ENCODE results near the gene APBB2.

APBB2 gene

GRCh38 chr4:41077628-41078027 is 136.7 kb downstream of the APBB2 start:
- H2AFZ ChIP-seq (ENCODE audit: low read length), result no peak overlapping the region
- no peaks in the 10 kb centered on the region for H4K20me1 ChIP-seq (ENCODE audit: insufficient read depth, low read length)
- no peak overlapping the region for H3K4me2 ChIP-seq (ENCODE audit: low read length)
- no peak overlapping the region for H3K4me3 ChIP-seq (ENCODE audit: low read depth, low read length, poor library complexity, severe bottlenecking)
- TF ChIP-seq CTCF (IDR thresholded peaks at IDR 0.05; ENCODE audit: low read length) (no peak), EZH2 (IDR thresholded peaks at IDR 0.05; ENCODE audit: borderline replicate concordance, low read length) (no peak)
- H3K9me2 ChIP-seq (ENCODE audit: low read depth, low read length), result no peaks in the 10 kb centered on the region
- no peaks in the 10 kb centered on the region for H3K4me1 ChIP-seq (ENCODE audit: insufficient read depth, low read length, severe bottlenecking)
- no peaks in the 10 kb centered on the region for H3K36me3 ChIP-seq (ENCODE audit: insufficient read depth, low read length)
- no peak overlapping the region for H3K9ac ChIP-seq (ENCODE audit: low read length)
- no peak overlapping the region for H3K27ac ChIP-seq (ENCODE audit: low read depth, low read length, poor library complexity, severe bottlenecking)
- H3F3A ChIP-seq (ENCODE audit: insufficient read depth, low read length), result no peaks in the 10 kb centered on the region
- H3K9me3 ChIP-seq (ENCODE audit: low read length), result no peaks in the 10 kb centered on the region
- no peaks in the 10 kb centered on the region for H3K27me3 ChIP-seq (ENCODE audit: insufficient read depth, low read length)
- no peaks in the 10 kb centered on the region for H3K79me2 ChIP-seq (ENCODE audit: insufficient read depth, low read length)

GRCh38 chr4:41076481-41076880 is 137.9 kb downstream of the APBB2 start:
- H3K27ac ChIP-seq (ENCODE audit: low read depth, low read length, poor library complexity, severe bottlenecking), result no peak overlapping the region
- no peaks in the 10 kb centered on the region for H3K9me3 ChIP-seq (ENCODE audit: low read length)
- H3K36me3 ChIP-seq (ENCODE audit: insufficient read depth, low read length), result no peaks in the 10 kb centered on the region
- H4K20me1 ChIP-seq (ENCODE audit: insufficient read depth, low read length), result no peaks in the 10 kb centered on the region
- H3K4me2 ChIP-seq (ENCODE audit: low read length), result no peak overlapping the region
- no peaks in the 10 kb centered on the region for H3F3A ChIP-seq (ENCODE audit: insufficient read depth, low read length)
- H3K27me3 ChIP-seq (ENCODE audit: insufficient read depth, low read length), result no peaks in the 10 kb centered on the region
- H3K4me3 ChIP-seq (ENCODE audit: low read depth, low read length, poor library complexity, severe bottlenecking), result no peak overlapping the region
- H3K4me1 ChIP-seq (ENCODE audit: insufficient read depth, low read length, severe bottlenecking), result no peaks in the 10 kb centered on the region
- no peak for TF ChIP-seq EZH2 (IDR thresholded peaks at IDR 0.05; ENCODE audit: borderline replicate concordance, low read length)
- no peak for TF ChIP-seq CTCF (IDR thresholded peaks at IDR 0.05; ENCODE audit: low read length)
- H3K9me2 ChIP-seq (ENCODE audit: low read depth, low read length), result no peaks in the 10 kb centered on the region
- no peaks in the 10 kb centered on the region for H3K79me2 ChIP-seq (ENCODE audit: insufficient read depth, low read length)
- H3K9ac ChIP-seq (ENCODE audit: low read length), result no peak overlapping the region
- no peak overlapping the region for H2AFZ ChIP-seq (ENCODE audit: low read length)

GRCh38 chr4:41074215-41074614 is 140.1 kb downstream of the APBB2 start:
- Histone ChIP-seq H4K20me1 (ENCODE audit: insufficient read depth, low read length) (no peaks in the 10 kb centered on the region), H3K9me2 (ENCODE audit: low read depth, low read length) (no peaks in the 10 kb centered on the region), H3K4me1 (ENCODE audit: insufficient read depth, low read length, severe bottlenecking) (no peaks in the 10 kb centered on the region), H2AFZ (ENCODE audit: low read length) (no peak overlapping the region), H3K79me2 (ENCODE audit: insufficient read depth, low read length) (no peaks in the 10 kb centered on the region), H3F3A (ENCODE audit: insufficient read depth, low read length) (no peaks in the 10 kb centered on the region), H3K9ac (ENCODE audit: low read length) (no peak overlapping the region), H3K4me2 (ENCODE audit: low read length) (no peak overlapping the region), H3K27ac (ENCODE audit: low read depth, low read length, poor library complexity, severe bottlenecking) (no peak overlapping the region), H3K4me3 (ENCODE audit: low read depth, low read length, poor library complexity, severe bottlenecking) (no peak overlapping the region), H3K36me3 (ENCODE audit: insufficient read depth, low read length) (no peaks in the 10 kb centered on the region), H3K9me3 (ENCODE audit: low read length) (no peaks in the 10 kb centered on the region), H3K27me3 (ENCODE audit: insufficient read depth, low read length) (no peaks in the 10 kb centered on the region)
- TF ChIP-seq CTCF (IDR thresholded peaks at IDR 0.05; ENCODE audit: low read length) (no peak), EZH2 (IDR thresholded peaks at IDR 0.05; ENCODE audit: borderline replicate concordance, low read length) (no peak)

Measured in OCI-LY1 (cell line).